Activated T-cell treated with anti-CD3 and anti-CD28 coated beads, Interleukin-2, amount 50 U/mL, for 48 hours (primary cell): ENCODE measurements around the gene NEDD4L.
"Not testable (repeated sequence)": the region's sequence is repeated elsewhere in the genome, so short reads cannot be mapped to it uniquely, and the experiment has no call there.

Experiments
- DNase-seq, 2 experiments: peaks; one replicate each; pipeline ENCODE4 v3.0.0-alpha.2; 2020

The NEDD4L gene

DNA sequence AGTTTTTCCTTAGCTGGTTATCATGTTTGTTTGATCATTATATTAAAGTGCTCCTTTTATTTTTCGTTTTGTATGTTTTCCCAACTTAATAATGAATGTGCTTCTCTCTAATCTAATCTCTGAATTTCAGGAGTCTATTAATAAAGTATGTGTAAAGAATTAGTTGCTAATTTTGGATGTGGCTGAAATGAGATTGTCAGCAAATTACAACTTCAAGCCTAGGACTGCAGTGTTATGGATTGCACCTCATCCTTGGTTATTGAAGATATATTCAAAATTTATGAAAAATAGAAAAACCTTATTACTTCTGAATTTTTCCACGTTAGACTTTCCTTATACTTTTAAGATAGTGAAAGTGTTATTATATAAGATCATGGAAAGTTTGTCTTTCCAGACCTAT is 227.7 kb downstream of the NEDD4L start:
- DNase-seq, result no peak

GRCh38 chr18:58272209-58272608 is 228.2 kb downstream of the NEDD4L start:
- no peak for DNase-seq

- no peak for DNase-seq
Measured at GRCh38 chr18:58272779-58273435, 228.9 kb downstream of the NEDD4L start.

GRCh38 chr18:58275176-58275575 is 231.2 kb downstream of the NEDD4L start:
- no peak for DNase-seq

- no peak for DNase-seq
Measured at GRCh38 chr18:58276789-58277739, 233.0 kb downstream of the NEDD4L start.

GRCh38 chr18:58279504-58280175 is 235.6 kb downstream of the NEDD4L start:
- DNase-seq, result no peak

GRCh38 chr18:58280191-58280590 is 236.2 kb downstream of the NEDD4L start:
- DNase-seq, result no peak

DNA sequence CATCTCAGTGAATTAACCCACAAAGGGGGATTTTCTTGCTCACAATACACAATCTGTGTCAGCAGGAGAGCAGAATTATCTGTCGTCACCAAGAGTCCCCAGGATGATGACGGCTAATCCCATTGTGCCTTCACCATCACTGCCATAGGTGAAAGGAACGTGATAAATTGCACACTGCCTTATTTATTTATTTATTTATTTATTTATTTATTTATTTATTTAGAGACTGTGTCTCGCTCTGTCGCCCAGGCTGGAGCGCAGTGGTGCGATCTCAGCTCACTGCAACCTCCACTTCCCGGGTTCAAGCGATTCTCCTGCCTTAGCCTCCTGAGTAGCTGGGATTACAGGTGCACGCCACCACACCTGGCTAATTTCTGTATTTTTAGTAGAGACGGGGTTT is 238.8 kb downstream of the NEDD4L start:
- not testable (repeated sequence) for DNase-seq

GRCh38 chr18:58284699-58285448 is 240.8 kb downstream of the NEDD4L start:
- no peak for DNase-seq

GRCh38 chr18:58285449-58286130 is 241.6 kb downstream of the NEDD4L start:
- DNase-seq, result no peak

GRCh38 chr18:58286632-58287352 is 242.8 kb downstream of the NEDD4L start:
- DNase-seq, result no peak

- DNase-seq, result no peak
Measured at GRCh38 chr18:58287353-58288274, 243.6 kb downstream of the NEDD4L start.

- no peak for DNase-seq
Measured at GRCh38 chr18:58288921-58289797, 245.1 kb downstream of the NEDD4L start.

DNA sequence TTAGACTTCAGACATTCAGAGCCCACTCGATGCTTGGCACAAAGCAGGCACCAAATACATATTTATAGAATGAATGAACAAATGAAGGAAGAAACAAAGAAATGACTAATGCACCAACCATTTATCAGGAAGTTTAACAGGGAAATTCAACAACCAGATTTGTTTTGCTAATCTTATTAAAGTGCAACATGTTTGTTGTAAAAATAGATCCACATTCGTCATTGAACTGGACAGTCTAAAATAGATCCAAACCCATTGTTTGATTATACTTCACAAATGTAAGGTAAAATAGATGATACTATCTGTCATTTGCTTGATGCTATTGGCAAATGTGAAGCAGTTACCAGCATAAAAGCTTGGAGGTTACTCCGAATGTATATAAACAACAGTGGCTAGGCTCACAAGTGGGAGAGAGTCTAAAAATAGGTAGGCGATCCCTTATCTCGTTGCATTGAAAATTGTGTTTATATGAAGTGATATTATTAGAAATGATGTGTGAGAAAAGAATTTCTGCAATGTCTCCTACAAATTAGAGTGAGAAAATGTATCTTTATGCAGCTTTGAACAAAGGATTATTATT is 246.2 kb downstream of the NEDD4L start:
- DNase-seq, result no peak

- no peak for DNase-seq
Measured at GRCh38 chr18:58291131-58291530, 247.1 kb downstream of the NEDD4L start.

- DNase-seq, result no peak
Measured at GRCh38 chr18:58292638-58293037, 248.6 kb downstream of the NEDD4L start.

DNA sequence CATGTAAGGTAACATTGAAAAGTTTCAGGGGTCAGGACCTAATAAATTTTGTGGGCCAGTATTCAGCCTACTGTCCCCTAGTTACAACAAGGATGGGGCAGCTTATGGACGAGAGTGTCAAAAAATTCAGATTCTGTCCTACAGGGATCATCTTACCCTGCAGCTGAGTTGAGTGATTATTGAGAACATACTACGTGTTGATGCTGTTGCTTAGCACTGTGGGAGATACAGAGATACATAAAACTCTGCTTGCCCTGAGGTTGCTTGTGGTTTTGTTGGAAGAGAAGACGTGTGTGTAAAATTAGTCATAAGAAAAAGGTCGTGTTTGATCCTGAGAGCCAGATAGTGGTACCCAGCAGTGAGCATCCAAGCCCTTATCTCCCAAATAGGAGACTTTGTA is 253.2 kb downstream of the NEDD4L start:
- DNase-seq, result no peak

GRCh38 chr18:58298251-58299134 is 254.5 kb downstream of the NEDD4L start:
- DNase-seq, result no peak
